Inferior parietal cortex (tissue), 1 donor: Measurements from ENCODE around the gene BORA.
"Not testable (repeated sequence)": the region's sequence is repeated elsewhere in the genome, so short reads cannot be mapped to it uniquely, and the experiment has no call there.

Experiments used
- DNase-seq: peaks from one replicate; pipeline ENCODE4 v3.0.0-alpha.2; 2016; ENCODE audit errors: extremely low spot score

Gene BORA

DNA sequence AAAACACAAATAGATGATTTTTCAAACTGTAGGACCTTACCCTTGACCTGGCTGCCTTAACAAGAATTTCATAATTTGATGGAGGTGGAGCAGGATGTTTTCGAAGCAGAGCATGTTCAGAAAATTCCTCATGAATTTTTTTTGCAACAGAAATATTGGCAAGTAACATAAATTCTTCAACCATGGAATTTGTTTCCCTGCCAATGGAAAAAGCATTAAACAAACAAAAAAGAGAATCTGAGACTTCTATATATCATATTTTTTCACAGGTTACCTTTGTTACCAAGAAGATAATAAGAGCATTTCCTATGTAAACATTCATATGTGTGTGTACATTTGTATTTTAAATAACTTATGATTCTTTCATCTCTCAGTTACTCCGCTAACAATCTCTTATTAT is 35.7 kb downstream of the BORA start:
- DNase-seq = no peak

DNA sequence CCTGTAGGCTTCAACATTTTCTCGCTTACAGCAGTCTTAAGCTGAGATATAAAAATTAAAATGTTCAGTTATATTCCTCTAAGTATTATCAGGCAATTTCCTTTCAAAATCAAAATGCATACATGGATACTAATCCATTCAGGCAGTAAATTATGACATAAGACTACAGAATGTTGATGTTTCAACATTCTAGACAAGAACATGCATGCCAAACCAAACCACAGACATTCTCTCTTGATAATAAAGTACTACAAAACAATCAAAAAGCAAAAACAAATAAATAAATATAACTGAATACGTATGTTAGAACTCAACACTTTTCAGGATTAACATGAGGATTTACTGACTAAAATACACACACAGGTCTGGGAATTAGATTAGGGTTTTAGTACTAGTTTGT is 46.3 kb downstream of the BORA start:
- DNase-seq = no peak

DNA sequence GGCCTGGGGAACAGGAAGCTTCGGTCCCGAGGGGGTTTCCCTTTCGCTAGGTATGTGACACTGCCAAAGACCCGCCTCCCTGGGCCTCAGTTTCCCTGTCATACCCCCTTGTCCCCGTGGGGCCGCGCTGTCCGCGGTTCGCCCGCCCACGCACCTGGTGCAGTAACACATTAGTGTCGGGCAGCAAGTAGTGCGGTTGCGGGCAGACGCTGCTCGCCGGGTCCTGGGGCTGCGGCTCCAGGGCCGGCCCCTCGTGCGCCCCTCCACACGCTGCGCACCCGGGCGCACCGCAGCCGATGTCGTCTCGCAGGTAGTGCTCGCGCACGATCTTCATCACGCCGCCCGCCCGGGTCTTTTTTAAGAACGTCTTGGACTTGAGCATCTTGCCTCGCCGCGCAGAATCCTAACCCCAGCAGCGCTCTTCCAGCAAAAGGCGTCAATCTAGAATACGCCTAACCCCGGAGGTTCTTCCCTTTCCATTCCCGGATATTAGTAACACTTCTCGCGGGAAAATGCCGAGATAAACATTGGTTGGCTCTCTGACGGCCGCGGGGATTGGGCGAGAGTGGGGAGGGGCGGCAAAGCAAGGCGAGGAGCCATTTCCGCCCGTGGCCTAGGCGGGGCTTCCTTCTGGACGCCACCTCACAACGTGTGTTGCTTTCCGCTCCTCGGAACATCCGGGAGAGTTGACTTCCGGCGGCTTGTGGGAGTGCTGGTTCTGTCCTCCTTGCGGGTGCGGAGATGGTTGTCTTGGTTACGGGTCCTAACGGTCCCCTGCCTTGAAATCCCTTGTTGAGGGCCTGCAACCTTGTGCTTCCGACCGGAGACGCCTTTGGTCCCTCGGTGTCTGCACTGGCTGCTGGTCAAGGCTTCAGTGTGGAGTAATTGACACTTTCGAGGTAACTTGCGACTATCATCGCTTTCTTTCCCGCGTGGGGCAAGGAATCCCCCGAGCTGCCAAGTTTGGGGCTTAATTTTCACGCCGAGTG is 54.0 kb downstream of the BORA start, which contains the start of the genes DIS3 and PIBF1:
DIS3 (minus strand) TSS at position 450 of the 989 bp plus-strand sequence; CDS start at position 382, 68 bp downstream.
PIBF1 (plus strand) TSS at position 683 of the 989 bp plus-strand sequence. CDS start 1,337 bp downstream, outside the sequence.
- peak; percentile 97 for DNase-seq

DNA sequence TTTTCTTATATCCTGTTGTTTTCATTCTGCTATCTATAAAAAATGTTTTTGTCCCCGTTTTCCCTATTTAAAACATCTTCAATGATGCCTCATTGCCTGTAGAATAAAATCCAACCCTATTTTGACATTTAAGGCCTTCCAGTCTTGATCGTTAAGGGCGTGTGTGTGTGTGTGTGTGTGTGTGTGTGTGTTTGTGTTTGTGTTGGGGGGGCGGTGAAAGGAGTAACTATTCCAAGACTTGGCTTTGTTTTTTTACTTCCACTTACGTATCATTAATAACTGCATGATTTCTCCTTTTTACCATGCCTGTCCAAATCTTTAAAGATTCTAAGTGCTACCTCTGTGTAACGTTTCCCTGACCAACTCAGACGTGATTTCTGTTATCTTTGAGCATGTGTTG is 55.0 kb downstream of the BORA start:
- DNase-seq = no peak

DNA sequence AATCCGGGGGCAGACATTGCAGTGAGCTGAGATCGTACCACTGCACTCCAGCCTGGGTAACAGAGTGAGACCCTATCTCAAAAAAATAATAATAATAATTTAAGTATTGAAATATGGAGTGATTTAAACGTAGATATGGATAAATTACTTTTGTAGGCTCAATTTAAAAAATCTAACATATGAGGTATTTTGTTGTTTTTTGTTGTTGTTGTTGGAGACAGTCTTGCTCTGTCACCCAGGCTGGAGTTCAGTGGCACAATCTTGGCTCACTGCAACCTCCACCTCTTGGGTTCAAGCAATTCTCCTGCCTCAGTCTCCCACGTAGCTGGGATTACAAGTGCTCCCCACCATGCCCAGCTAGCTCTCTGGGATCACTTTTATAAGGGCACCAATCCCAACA is 57.0 kb downstream of the BORA start:
- DNase-seq = not testable (repeated sequence)

DNA sequence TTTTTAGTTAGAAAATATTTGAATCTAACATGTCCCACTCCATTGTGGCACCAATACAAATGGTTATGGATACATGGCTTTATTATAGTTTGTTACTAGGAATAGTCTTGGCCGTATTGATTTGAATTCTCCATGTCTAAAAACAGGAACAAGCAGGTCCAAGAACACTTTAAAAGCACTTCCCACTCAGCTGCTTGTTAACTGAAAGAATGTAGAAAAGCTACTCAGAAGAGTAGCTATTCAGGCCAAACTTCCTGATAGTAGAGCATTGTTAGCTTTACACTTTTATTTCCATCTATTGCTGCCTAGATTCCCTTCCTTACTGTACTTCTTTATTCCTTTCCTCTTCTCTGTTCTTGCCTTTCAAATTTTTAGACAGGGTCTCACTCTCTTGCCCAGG is 61.1 kb downstream of the BORA start:
- no peak for DNase-seq

DNA sequence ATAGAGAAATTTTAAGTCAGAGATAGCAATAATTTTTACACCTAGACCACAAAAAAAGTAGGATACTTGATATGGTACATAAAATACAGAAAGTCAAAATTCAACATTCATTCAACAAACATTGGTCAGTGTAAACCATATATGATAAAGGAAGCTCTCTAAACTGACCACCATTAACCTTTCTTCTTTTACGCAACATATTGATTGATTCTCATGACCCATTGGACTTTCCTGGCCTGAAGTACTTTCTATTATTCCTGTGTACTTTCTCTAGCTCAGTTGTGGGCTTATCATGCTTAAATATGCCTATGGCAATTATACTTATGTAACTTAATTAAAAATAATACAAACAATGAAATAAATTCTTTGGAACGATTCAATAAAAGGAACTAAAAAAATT is 64.9 kb downstream of the BORA start:
- DNase-seq = no peak

DNA sequence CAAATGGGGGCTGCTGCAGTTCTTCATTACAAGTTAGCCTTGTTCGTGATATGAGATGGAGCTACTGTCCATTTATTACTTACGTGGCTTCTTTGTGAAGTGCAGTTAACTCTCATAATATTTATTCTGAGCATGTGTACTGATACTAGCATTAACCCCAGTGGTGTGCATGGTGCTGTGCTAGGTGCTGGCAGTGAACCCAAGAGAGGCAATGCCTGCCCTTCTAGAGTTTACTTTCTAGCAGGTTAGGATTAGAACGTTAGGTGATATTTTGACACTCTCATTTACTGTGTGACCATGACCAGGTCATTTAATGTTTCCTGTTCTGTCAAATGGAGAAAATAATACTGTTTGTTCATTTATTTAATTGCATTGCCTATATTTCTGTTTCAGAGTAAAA is 71.1 kb downstream of the BORA start:
- no peak for DNase-seq

DNA sequence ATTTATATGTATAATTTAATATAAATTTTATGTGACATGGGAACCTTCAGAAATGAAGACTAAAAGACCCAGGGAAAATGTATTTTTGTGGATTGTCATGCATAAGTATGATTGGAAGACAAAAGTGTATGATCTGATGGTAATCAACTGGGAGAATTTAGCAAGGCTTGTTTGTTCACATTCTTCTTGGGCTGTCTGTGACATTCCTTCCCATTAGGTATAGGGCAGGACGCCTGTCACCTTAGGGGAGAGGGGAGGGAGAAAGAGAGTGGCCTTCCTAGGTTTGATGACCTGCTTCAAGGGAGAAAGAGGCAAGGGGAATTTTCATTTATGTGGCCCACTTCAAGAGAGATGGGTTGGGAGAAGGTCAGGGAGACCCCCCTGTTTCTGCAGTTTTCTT is 76.6 kb downstream of the BORA start:
- DNase-seq = no peak
